Myocyte (in vitro differentiated cells): ENCODE data around the gene B3GALT6. TPM values are rescaled to one million over a fixed set of nuclear protein-coding genes. Genes with fewer than 3 reads are reported as not detected.

Source experiments
- DNase-seq: peaks from one replicate; pipeline ENCODE4 v3.0.0-alpha.2; 2012; ENCODE audit warnings: low read depth
- total RNA-seq: library from RNA; depleted of rRNA; stranded (reverse); fragments of >200 nt; gene quantifications from 2 replicates; pipeline ENCODE4 v1.2.3, GENCODE V29; 2014

The B3GALT6 gene
- total RNA-seq, 1 donor from 2014 or later = 61.8 TPM

DNA sequence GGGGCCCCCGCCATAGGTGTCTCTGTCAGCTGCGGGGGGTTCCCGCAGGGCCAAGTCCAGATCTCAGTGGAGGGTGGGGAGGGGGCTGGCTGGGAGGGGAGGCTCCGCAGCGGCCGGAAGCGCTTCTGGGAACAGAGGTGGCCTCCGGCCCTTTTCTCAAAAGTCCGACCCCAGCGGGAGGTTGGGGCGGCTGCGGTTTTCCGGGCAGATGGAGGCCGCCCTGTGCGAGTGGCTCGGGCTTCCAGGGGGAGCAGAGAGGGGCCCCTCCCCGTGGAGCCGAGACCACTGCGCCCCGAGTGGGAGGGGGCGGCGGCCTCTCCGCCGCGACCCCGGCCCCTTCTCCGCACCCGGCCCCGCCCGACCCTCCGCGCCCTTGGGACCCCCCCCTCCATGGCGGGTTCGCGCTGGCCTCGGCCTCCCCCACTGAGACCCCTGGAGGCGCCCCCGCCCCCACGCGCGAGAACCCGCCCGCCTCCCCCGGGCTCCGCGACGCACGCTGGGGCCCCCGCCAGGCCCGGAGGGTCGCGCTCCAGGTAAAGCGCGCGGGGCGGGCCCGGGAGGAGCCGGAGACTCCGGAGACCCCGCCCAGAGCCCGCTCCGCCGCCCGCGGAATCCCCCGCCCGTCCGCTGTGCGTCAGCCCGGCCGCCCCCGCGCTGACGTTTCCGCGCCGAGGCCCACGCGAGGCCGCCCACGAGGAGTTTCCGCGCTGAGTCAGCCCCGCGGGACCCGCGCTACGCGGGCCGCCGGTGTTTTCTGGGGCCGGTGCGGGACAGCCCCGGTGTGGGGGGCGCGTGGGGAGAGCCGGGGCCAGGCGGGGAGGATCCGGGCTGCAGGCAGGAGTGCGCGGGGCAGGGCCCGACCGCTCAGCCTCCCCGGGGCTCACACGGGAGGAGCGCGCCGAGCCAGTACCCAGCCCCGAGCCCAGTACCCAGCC is 30.9 kb upstream of the B3GALT6 start:
- no peak for DNase-seq

DNA sequence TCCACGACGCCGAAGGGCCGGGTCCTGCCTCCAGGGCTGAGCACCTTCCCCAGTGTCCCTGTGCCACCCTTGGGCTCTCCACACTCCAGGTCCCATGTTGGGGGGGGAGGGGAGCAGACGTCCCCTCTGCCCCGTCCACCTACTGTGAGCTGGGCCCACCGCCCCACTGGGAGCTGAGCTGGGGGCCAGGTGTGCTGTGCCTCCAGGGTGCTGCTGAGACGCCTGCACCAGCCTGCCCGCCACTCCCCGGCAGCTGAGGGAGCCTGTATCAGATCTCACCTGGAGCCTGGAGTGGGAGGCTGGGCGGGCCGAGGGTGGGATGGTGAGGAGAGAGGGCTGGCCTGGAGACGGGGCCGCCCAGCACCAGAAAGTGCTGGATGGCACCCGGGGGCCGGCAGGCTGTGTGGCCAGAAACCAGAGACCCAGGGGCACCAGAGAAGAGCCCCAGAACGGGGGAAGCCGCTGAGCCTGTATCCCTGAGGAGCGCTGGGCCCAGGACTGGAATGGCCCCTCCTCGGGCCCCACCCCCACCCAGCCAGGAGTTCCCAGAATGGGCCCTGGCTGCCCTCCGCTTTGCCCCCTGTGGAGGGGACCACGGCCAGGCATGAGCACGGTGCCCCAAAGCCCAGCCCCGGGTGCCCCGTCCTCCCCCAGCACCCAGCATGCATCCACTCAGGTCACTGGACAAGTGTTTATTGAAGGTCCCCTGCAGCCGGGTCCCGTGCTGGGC is 29.0 kb upstream of the B3GALT6 start:
- no peak for DNase-seq

- no peak for DNase-seq
These were observed 28.2 kb upstream of the B3GALT6 start for GRCh38 chr1:1203561-1204424.

- no peak for DNase-seq
These were observed 27.6 kb upstream of the B3GALT6 start for GRCh38 chr1:1204425-1204920.

GRCh38 chr1:1204998-1205768 is 26.9 kb upstream of the B3GALT6 start:
- no peak for DNase-seq

- no peak for DNase-seq
These were observed 26.2 kb upstream of the B3GALT6 start for GRCh38 chr1:1205769-1206375.

DNA sequence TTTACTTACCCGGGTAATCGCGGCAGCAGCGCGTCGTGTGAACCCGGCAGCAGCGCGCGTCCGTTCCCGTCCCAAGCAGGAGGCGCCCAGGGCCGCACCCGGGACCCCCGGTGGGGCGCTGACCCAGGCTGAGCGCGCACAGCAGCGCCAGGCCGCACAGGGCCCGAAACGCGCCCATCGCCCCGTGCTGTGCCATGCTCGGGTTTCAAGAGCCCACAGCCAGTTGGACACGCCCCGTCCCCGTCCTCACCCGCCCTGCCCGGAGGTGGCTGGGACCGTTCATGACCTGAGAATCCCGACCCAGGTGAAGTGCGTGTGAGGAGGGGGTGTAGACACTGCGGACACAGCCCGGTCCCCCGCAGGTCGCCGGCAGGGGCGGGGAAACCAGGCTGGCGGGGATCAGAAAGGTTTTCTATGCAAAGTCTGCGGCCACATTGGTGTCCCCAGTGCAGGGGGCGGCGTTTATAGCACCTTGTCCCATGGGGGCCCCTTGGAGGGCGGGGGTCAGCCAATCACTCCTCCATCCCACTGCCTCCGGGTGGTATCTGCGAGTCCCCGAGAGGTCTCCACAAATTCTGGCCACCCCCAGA is 25.6 kb upstream of the B3GALT6 start, which contains the start of gene TNFRSF18:
Gene TNFRSF18 (minus strand): TSS at position 217 of the 590 bp plus-strand sequence. CDS start 21 bp downstream, at position 196.
- DNase-seq = no peak

GRCh38 chr1:1206966-1207531 is 25.0 kb upstream of the B3GALT6 start:
- no peak for DNase-seq

GRCh38 chr1:1207571-1207892 is 24.5 kb upstream of the B3GALT6 start:
- no peak for DNase-seq

GRCh38 chr1:1208713-1209433 is 23.2 kb upstream of the B3GALT6 start:
- no peak for DNase-seq

- DNase-seq = no peak
These were observed 21.1 kb upstream of the B3GALT6 start for GRCh38 chr1:1210726-1211540.

GRCh38 chr1:1211541-1212441 is 20.2 kb upstream of the B3GALT6 start:
- no peak for DNase-seq

- DNase-seq = peak; percentile 68
These were observed 19.2 kb upstream of the B3GALT6 start for GRCh38 chr1:1212780-1213344.

GRCh38 chr1:1213345-1214265 is 18.4 kb upstream of the B3GALT6 start, which contains the start of gene TNFRSF4:
Gene TNFRSF4, minus strand, starts transcription at chr1:1214153. Its CDS starts 26 bp downstream, at chr1:1214127.
- DNase-seq = no peak

- no peak for DNase-seq
These were observed 16.9 kb upstream of the B3GALT6 start for GRCh38 chr1:1215080-1215676.
